ENCODE measurements around the gene SRP72.
"Not testable (repeated sequence)": the region's sequence is repeated elsewhere in the genome, so short reads cannot be mapped to it uniquely, and the experiment has no call there.

SRP72 gene

GRCh38 chr4:56467284-56468096 lies at the start of gene SRP72:
Gene SRP72, plus strand, starts transcription at chr4:56467617. Its CDS starts 19 bp downstream, at chr4:56467636.
- peak; percentile 91 for DNase-seq

- DNase-seq = no peak
Observed at GRCh38 chr4:56424176-56424575, 43.2 kb upstream of the SRP72 start.

GRCh38 chr4:56424697-56425514 lies 42.5 kb upstream of the SRP72 start:
- peak; percentile 33 for DNase-seq

- DNase-seq = no peak
Observed at GRCh38 chr4:56425518-56425917, 41.9 kb upstream of the SRP72 start.

GRCh38 chr4:56426273-56426672 lies 41.1 kb upstream of the SRP72 start:
- DNase-seq = no peak

- DNase-seq = no peak
Observed at GRCh38 chr4:56427179-56427578, 40.2 kb upstream of the SRP72 start.

GRCh38 chr4:56430203-56430602 lies 37.2 kb upstream of the SRP72 start:
- no peak for DNase-seq

- DNase-seq = no peak
Observed at GRCh38 chr4:56433280-56433679, 34.1 kb upstream of the SRP72 start.

- DNase-seq = peak; percentile 85
Observed at GRCh38 chr4:56434599-56435139, 32.7 kb upstream of the SRP72 start.

GRCh38 chr4:56435140-56435926 lies 32.1 kb upstream of the SRP72 start, which contains the start of gene PPAT:
Gene PPAT, minus strand, starts transcription at chr4:56435615. Its CDS starts 138 bp downstream, at chr4:56435477.
- DNase-seq = peak; percentile 97

GRCh38 chr4:56438766-56439165 lies 28.7 kb upstream of the SRP72 start:
- DNase-seq = no peak

GRCh38 chr4:56440983-56441382 lies 26.4 kb upstream of the SRP72 start:
- DNase-seq = no peak

GRCh38 chr4:56444719-56445118 lies 22.7 kb upstream of the SRP72 start:
- peak; percentile 39 for DNase-seq

- no peak for DNase-seq
Observed at GRCh38 chr4:56445699-56446098, 21.7 kb upstream of the SRP72 start.

GRCh38 chr4:56448301-56448700 lies 19.1 kb upstream of the SRP72 start:
- DNase-seq = no peak

- DNase-seq = not testable (repeated sequence)
Observed at GRCh38 chr4:56449475-56449874, 17.9 kb upstream of the SRP72 start.

- no peak for DNase-seq
Observed at GRCh38 chr4:56450342-56450741, 17.1 kb upstream of the SRP72 start.

- no peak for DNase-seq
Observed at GRCh38 chr4:56460085-56460484, 7.3 kb upstream of the SRP72 start.

- DNase-seq = no peak
Observed at GRCh38 chr4:56462157-56462556, 5.3 kb upstream of the SRP72 start.

- no peak for DNase-seq
Observed at GRCh38 chr4:56463711-56464110, 3.7 kb upstream of the SRP72 start.

GRCh38 chr4:56464581-56464980 lies 2.8 kb upstream of the SRP72 start:
- peak; percentile 27 for DNase-seq

GRCh38 chr4:56465599-56466295 lies 1.7 kb upstream of the SRP72 start:
- no peak for DNase-seq

Measured in DMS53 (cell line).